Cardiac fibroblast (primary cell): ENCODE data around the gene SOX13.

Experiments used
- DNase-seq, 2 donors: peaks; one replicate each; pipeline versions ENCODE4 v3.0.0 to v3.0.0-alpha.2; 2010; ENCODE audit warnings: low read depth in 2 of 2
- H3K4me3 ChIP-seq, 2 donors: replicated peaks in 1 of 2; 1 replicate in 1 of 2; 2 replicates in 1 of 2; pipeline ENCODE4 v1.5.1; 2011; ENCODE audit warnings: low read depth in 2 of 2, low read length in 2 of 2, mild to moderate bottlenecking in 2 of 2, moderate library complexity in 1 of 2
- CTCF ChIP-seq: IDR thresholded peaks from one replicate; pipeline ENCODE4 v1.5.1; 2011; ENCODE audit warnings: low read depth, mild to moderate bottlenecking, low read length, inconsistent platforms

Gene SOX13

DNA sequence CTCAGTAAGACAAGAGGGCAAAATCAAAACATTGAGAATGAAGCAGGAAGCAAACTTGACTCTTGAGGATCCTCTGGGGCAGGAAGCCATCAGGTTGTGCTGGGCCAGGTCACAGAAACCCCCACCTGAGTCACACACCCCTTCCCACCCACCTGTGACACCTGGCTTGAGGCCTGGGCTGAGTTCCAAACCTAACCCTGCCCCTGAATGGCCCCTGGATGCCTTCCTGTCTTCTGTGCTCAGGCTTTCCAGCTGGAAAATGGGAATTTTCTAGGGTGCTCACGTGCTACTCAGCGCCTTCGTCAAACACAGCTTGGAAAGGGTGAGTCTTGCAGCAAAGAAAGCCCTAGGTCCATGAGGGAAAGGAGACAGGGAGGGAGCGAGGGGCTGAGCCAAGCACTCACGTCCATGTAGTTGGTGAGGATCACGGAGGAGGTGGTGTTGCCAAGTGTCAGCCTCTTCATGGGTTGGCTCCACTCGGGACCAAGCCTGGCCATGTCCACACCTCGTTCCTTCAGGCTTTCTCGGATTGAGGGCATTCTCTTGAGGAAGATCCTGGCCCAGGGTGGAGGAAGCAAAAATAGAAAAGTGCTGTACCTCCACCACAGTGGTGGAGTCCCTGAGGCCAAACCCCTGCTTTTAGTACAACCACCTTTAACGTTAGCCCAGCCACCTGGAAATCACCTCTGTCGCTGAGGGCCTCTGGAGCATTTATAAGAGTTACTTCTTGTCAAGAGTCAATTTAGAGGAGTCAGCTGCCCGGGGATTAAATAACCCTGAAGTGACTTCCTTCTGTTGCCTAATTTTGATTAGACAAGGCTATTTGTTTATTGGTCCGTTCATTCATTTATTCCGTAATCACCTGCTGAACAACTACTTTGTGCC, 88.9 kb downstream of the SOX13 start:
- no peak for TF ChIP-seq CTCF
- DNase-seq = no peak
- no peak overlapping the region for H3K4me3 ChIP-seq

DNA sequence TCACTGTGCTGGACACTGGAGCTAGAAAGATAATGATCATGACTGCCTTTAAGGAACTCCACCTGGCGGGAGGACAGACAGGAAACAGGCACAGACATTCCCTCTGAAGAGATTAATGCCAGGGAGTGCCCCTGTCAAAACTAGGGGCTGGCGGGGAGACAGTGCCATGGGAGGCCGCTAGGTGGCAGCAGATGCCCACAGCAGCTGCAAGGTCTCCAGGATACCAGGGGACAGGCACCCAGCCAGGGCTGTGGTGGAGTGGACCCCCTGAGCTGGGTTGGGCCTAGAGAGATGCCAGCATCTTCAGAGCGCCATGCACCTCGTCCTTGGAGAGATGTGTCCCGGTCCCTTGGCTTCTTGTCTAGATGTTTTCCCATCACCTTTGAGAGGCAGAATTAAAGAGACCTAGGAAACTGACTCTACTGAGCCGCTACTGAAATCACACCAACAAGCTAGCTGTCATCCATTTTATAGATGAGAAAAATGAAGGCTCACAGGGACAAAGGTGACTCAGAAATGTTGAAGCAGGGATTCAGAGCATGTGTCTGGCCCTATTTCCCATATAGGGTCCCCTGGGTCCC, 89.7 kb downstream of the SOX13 start:
- peak; percentile 70 for DNase-seq

DNA sequence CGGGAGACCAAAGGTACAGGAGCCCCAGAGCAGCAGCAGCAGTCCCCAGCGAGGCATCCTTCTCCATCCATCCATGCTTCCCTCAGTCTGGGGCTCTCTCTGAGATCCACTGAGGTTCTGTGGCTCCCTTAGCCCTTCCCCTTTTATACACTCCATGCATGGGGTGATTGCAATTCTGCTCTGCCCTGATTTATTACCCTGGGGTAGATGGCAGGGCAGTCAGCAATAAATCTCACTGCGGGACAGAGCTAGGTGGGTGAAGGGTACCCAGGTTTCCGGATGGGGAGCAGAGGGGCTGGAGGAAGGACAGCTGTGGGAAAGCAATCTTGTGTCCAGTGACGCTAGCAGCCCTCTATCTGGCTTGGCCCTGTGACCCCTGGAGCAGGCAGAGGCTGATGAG, 93.3 kb downstream of the SOX13 start, which contains the start of gene REN:
Gene REN, minus strand, starts transcription at position 119 of the 400 bp plus-strand sequence. Its CDS starts 44 bp downstream, at position 75.
- no peak for TF ChIP-seq CTCF
- DNase-seq = no peak
- H3K4me3 ChIP-seq = no peak within 1 kb of the TSS

More for the DNA sequence above, 89.7 kb downstream of the SOX13 start:
- peak; percentile 99 for TF ChIP-seq CTCF
- H3K4me3 ChIP-seq = no peak overlapping the region

DNA sequence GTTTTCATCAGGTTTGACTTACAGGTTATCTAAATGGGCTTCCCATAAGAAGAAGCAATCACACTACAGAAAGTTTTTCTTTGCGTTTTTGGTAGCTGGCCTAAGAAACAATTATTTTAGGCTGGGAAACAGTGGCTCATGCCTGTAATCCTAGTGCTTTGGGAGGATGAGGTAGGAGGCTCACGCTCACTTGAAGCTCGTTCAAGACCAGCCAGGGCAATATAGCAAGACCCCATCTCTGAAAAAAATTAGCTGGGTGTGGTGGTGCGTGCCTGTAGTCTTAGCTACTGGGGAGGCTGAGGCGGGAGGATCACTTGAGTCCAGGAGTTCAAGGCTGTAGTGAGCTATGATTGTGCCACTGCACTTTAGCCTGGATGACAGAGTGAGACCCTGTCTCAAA, 94.8 kb downstream of the SOX13 start:
- no peak for DNase-seq
- no peak overlapping the region for H3K4me3 ChIP-seq
- no peak for TF ChIP-seq CTCF

- no peak overlapping the region for H3K4me3 ChIP-seq
- DNase-seq = no peak
- no peak for TF ChIP-seq CTCF
Observed at GRCh38 chr1:204169858-204170257, 96.9 kb downstream of the SOX13 start.

- DNase-seq = peak in 1 of 2 donors; percentile 37
- no peak for TF ChIP-seq CTCF
- no peak overlapping the region for H3K4me3 ChIP-seq
Observed at GRCh38 chr1:204170494-204171155, 97.7 kb downstream of the SOX13 start.
